HepG2 (cell line): ENCODE measurements around the gene DNM3. TPM values are rescaled to one million over a fixed set of nuclear protein-coding genes. Genes with fewer than 3 reads are reported as not detected.
A peak's percentile ranks its signal among the peaks of the same experiment; 100 is the strongest.

ENCODE experiments used
- ATAC-seq: fragments of 200-7000 bp; cut with Tn5 transposase; 3 replicates; pipeline ENCODE4 v1.9.1; 2020; ENCODE audit warnings: mild to moderate bottlenecking, moderate library complexity
- BruUV-seq: library from RNA; stranded (reverse); fragments of 400-500 nt; replicated peaks from 2 replicates; lab custom pipeline; 2021; lab: Mats Ljungman, UMichigan
- CTCF ChIA-PET: fragments of 300-600 bp; formaldehyde crosslinking; extraction: SDS; loops from one replicate; lab custom pipeline; 2021; ENCODE audit warnings: low total read pairs, inconsistent platforms, low intra/inter-chr PET ratio; lab: Yijun Ruan, JAX
- POLR2A ChIA-PET: fragments of 350-600 bp; sonication (Branson Sonifier 250); formaldehyde crosslinking; loops from one replicate; lab custom pipeline; 2020; ENCODE audit warnings: antibody characterized with exemption, inconsistent platforms; lab: Yijun Ruan, JAX
- DNase-seq: peaks from one replicate; pipeline ENCODE4 v3.0.0-alpha.2; 2015; ENCODE audit warnings: low spot score
- FAIRE-seq: peaks from 3 replicates; lab custom pipeline; 2011; peaks lifted over from hg19 to GRCh38; lab: Jason Lieb, UNC
- H2AFZ ChIP-seq: one replicate; pipeline ENCODE4 v1.6.1; 2011; ENCODE audit warnings: low read length, inconsistent platforms
- H3K27ac ChIP-seq: fragments of 300-600 bp; 3 replicates; pipeline ENCODE4 v1.8.0; 2011; ENCODE audit warnings: mixed run types, mild to moderate bottlenecking, mixed read lengths, low read length, inconsistent platforms; ENCODE audit not compliant: insufficient read depth; ENCODE audit errors: extremely low read length
- H3K27me3 ChIP-seq, 2 experiments: fragments of 200-600 bp in 1 of 2; 2 replicates in 1 of 2; 3 replicates in 1 of 2; pipeline versions ENCODE4 v1.6.0 to v1.8.0; 2011; ENCODE audit warnings: low read length in 2 of 2, mild to moderate bottlenecking in 2 of 2, moderate library complexity in 2 of 2, inconsistent platforms in 1 of 2; ENCODE audit not compliant: insufficient read depth in 2 of 2, control insufficient read depth in 1 of 2
- H3K36me3 ChIP-seq, 2 experiments: fragments of 200-600 bp in 1 of 2; replicated peaks in 1 of 2; 2 replicates in 1 of 2; 3 replicates in 1 of 2; pipeline versions ENCODE4 v1.5.1 to v1.8.0; 2011; ENCODE audit warnings: low read length in 2 of 2, inconsistent platforms in 1 of 2; ENCODE audit not compliant: insufficient read depth in 2 of 2, control insufficient read depth in 1 of 2
- H3K4me1 ChIP-seq: 2 replicates; pipeline ENCODE4 v1.5.1; 2012; ENCODE audit warnings: low read length, inconsistent platforms; ENCODE audit not compliant: insufficient read depth
- H3K4me2 ChIP-seq: 2 replicates; pipeline ENCODE4 v1.6.0; 2011; ENCODE audit warnings: low read depth, low read length, inconsistent platforms
- H3K4me3 ChIP-seq, 3 experiments: fragments of 200-600 bp in 1 of 3; sonication (generic), shearing (Covaris generic) in 1 of 3; replicated peaks in 1 of 3; 2 replicates each; pipeline ENCODE4 v1.5.1; 2011 to 2016; ENCODE audit warnings: low read length in 3 of 3, inconsistent platforms in 2 of 3, low read depth in 2 of 3, mild to moderate bottlenecking in 2 of 3, control low read depth in 1 of 3, mixed read lengths in 1 of 3; ENCODE audit not compliant: insufficient read depth in 1 of 3
- H3K79me2 ChIP-seq: one replicate; pipeline ENCODE4 v1.6.1; 2011; ENCODE audit warnings: low read length, inconsistent platforms; ENCODE audit not compliant: insufficient read depth
- H3K9ac ChIP-seq: 2 replicates; pipeline ENCODE4 v1.6.0; 2011; ENCODE audit warnings: mild to moderate bottlenecking, low read depth, low read length, inconsistent platforms; ENCODE audit not compliant: insufficient read depth
- H3K9me3 ChIP-seq: 2 replicates; pipeline ENCODE4 v1.5.1; 2012; ENCODE audit warnings: mild to moderate bottlenecking, low read length
- H4K20me1 ChIP-seq: 2 replicates; pipeline ENCODE4 v1.6.0; 2011; ENCODE audit warnings: inconsistent platforms, mild to moderate bottlenecking, low read length, moderate library complexity; ENCODE audit not compliant: insufficient read depth
- ATF7 ChIP-seq, 2 experiments: fragments of 450-650 bp in 1 of 2; sonication (generic) in 1 of 2; formaldehyde crosslinking in 1 of 2; IDR thresholded peaks; 2 replicates each; pipeline versions ENCODE4 v1.4.0 to v1.6.1; 2016 to 2020; ENCODE audit warnings: antibody characterized with exemption in 1 of 2, mild to moderate bottlenecking in 1 of 2, missing genetic modification reagents in 1 of 2
- BCL6 ChIP-seq: IDR thresholded peaks from 2 replicates; pipeline ENCODE4 v1.6.1; 2016; ENCODE audit warnings: missing genetic modification reagents, missing compliant biosample characterization
- ZBTB4 ChIP-seq: sonication (generic); formaldehyde crosslinking; IDR thresholded peaks from 2 replicates; pipeline ENCODE4 v1.4.0; 2020; ENCODE audit warnings: missing genetic modification reagents, mild to moderate bottlenecking, borderline replicate concordance
- ZSCAN22 ChIP-seq: sonication (generic); formaldehyde crosslinking; IDR thresholded peaks from 2 replicates; pipeline ENCODE4 v1.4.0; 2020; ENCODE audit warnings: mild to moderate bottlenecking, missing genetic modification reagents
- WGBS: methylation state at CpG from one replicate; pipeline ENCODE4 v1.1.6; 2017; ENCODE audit warnings: low lambda C conversion rate; 5-methylcytosine and 5-hydroxymethylcytosine counted together
- in situ Hi-C: cut with HindIII; loops from 2 replicates; pipeline ENCODE4 v1.10.0; 2017; ENCODE audit warnings: low pct_unique_long_range_greater_than_20kb; ENCODE audit not compliant: extremely low pct_ligation_motif_present
- intact Hi-C: fragments of 100-400 bp; cut with micrococcal nuclease; formaldehyde crosslinking; loops from one replicate; pipeline ENCODE4 v1.10.0; 2022; ENCODE audit not compliant: unreplicated experiment
- polyA plus RNA-seq, 8 experiments: library from polyadenylated mRNA; depleted of rRNA in 3 of 8; stranded (reverse) in 7 of 8; unstranded in 1 of 8; fragments of >200 nt; fragmentation: Illumina TruSeq in 4 of 8; extraction: Trizol in 4 of 8; gene quantifications; 2 replicates each; pipeline versions ENCODE4 v1.2.1 to v1.2.3, GENCODE V29; 2011 to 2016; ENCODE audit warnings: low read depth in 4 of 8, missing spikeins in 1 of 8, mixed read lengths in 1 of 8; ENCODE audit not compliant: insufficient read depth in 1 of 8
- total RNA-seq, 5 experiments: library from RNA; depleted of rRNA; stranded (reverse); fragments of >200 nt; fragmentation: Illumina TruSeq; extraction: Trizol; gene quantifications; 2 replicates each; pipeline ENCODE4 v1.2.3, GENCODE V29; 2016; ENCODE audit warnings: low read depth in 1 of 5

Gene DNM3
- total and polyA plus RNA-seq, 2 of the 13 experiments (the other 11 are each of a cell fraction or from before 2014, with no cell fraction given), result 0.05 TPM; not detected in 1

- FAIRE-seq, result no peak
- TF ChIP-seq BCL6 (CRISPR knock-in tag) (peak; percentile 56; the same call in 1 of the 2 replicates), ZBTB4 (CRISPR knock-in tag) (no peak)
- Histone ChIP-seq H3K4me1 (peaks cover 5% of the 10 kb centered on the region), H3K27me3 (no peaks in the 10 kb centered on the region), H2AFZ (no peak overlapping the region), H3K27ac (no peak overlapping the region), H3K4me2 (no peak overlapping the region), H3K36me3 (no peaks in the 10 kb centered on the region), H3K4me3 (no peak overlapping the region), H3K9me3 (no peaks in the 10 kb centered on the region), H3K79me2 (no peaks in the 10 kb centered on the region), H4K20me1 (no peaks in the 10 kb centered on the region), H3K9ac (no peak overlapping the region)
- WGBS, result 78% methylated on average over 1 of the region's 1 CpG
- no TSS peak for BruUV-seq
- intact Hi-C loops (no loop called here), in situ Hi-C loops (no loop called here)
- ChIA-PET CTCF (no interaction called here), POLR2A (no interaction called here)
- DNase-seq, result no peak
- no peak for ATAC-seq
Measured at GRCh38 chr1:172275478-172275877, 434.2 kb downstream of the DNM3 start.

- H3K36me3 ChIP-seq, result no peaks in the 10 kb centered on the region
- no peak overlapping the region for H3K4me3 ChIP-seq
- H2AFZ ChIP-seq, result no peak overlapping the region
- H3K9ac ChIP-seq, result no peak overlapping the region
- H4K20me1 ChIP-seq, result no peaks in the 10 kb centered on the region
- no peak overlapping the region for H3K4me2 ChIP-seq
- FAIRE-seq (no peak), ATAC-seq (no peak), DNase-seq (no peak)
- WGBS, result 46% methylated on average over 2 of the region's 2 CpGs
- H3K9me3 ChIP-seq, result no peaks in the 10 kb centered on the region
- ChIA-PET POLR2A (no interaction called here), CTCF (no interaction called here)
- in situ Hi-C loops (no loop called here), intact Hi-C loops (no loop called here)
- H3K79me2 ChIP-seq, result no peaks in the 10 kb centered on the region
- BruUV-seq, result no TSS peak
- H3K27me3 ChIP-seq, result no peaks in the 10 kb centered on the region
- no peak overlapping the region for H3K27ac ChIP-seq
- H3K4me1 ChIP-seq, result no peaks in the 10 kb centered on the region
- TF ChIP-seq ATF7 (IDR thresholded peaks at IDR 0.05) (0 out of 2 replicates have a peak, but pooled peaks have one; percentile 5), ATF7 (CRISPR knock-in tag; IDR thresholded peaks at IDR 0.05) (no peak), ZSCAN22 (no peak)
Measured at GRCh38 chr1:172276120-172276818, 435.0 kb downstream of the DNM3 start.
